GM19455 (cell line): ENCODE measurements around the gene HOXB3.

ENCODE experiments used
- ATAC-seq: cut with Tn5 transposase; IDR thresholded peaks from one replicate; pipeline ENCODE4 v1.9.1; 2021; ENCODE audit not compliant: unreplicated experiment

HOXB3 gene

GRCh38 chr17:48559840-48560817 lies 29.9 kb downstream of the HOXB3 start:
- ATAC-seq = no peak

- ATAC-seq = no peak
These were observed 30.8 kb downstream of the HOXB3 start for GRCh38 chr17:48559122-48559839.

- no peak for ATAC-seq
These were observed 31.3 kb downstream of the HOXB3 start for GRCh38 chr17:48558831-48559121.

GRCh38 chr17:48558057-48558830 lies 31.8 kb downstream of the HOXB3 start:
- ATAC-seq = no peak

- ATAC-seq = no peak
These were observed 33.3 kb downstream of the HOXB3 start for GRCh38 chr17:48556576-48557401.

GRCh38 chr17:48556229-48556575 lies 33.8 kb downstream of the HOXB3 start:
- no peak for ATAC-seq

GRCh38 chr17:48555258-48556228 lies 34.5 kb downstream of the HOXB3 start:
- ATAC-seq = no peak

GRCh38 chr17:48554412-48555257 lies 35.4 kb downstream of the HOXB3 start:
- no peak for ATAC-seq

GRCh38 chr17:48553826-48554225 lies 36.2 kb downstream of the HOXB3 start:
- ATAC-seq = no peak

GRCh38 chr17:48553190-48553547 lies 36.9 kb downstream of the HOXB3 start:
- ATAC-seq = no peak

GRCh38 chr17:48552466-48553189 lies 37.4 kb downstream of the HOXB3 start:
- ATAC-seq = no peak

- no peak for ATAC-seq
These were observed 38.2 kb downstream of the HOXB3 start for GRCh38 chr17:48551596-48552465.

GRCh38 chr17:48551214-48551555 lies 38.9 kb downstream of the HOXB3 start:
- no peak for ATAC-seq

GRCh38 chr17:48550502-48551213 lies 39.4 kb downstream of the HOXB3 start:
- no peak for ATAC-seq

- ATAC-seq = no peak
These were observed 40.0 kb downstream of the HOXB3 start for GRCh38 chr17:48549914-48550501.

GRCh38 chr17:48549281-48549630 lies 40.8 kb downstream of the HOXB3 start:
- ATAC-seq = no peak
